Skin epidermis (tissue), 12 donors: ENCODE results near the gene SRPRA.
A peak's percentile ranks its signal among the peaks of the same experiment; 100 is the strongest.
"Not testable (repeated sequence)": the region's sequence is repeated elsewhere in the genome, so short reads cannot be mapped to it uniquely, and the experiment has no call there.

ENCODE experiments used
- H3K27ac ChIP-seq, 21 experiments: fragments of 200-600 bp; sonication (generic) in 11 of 21; one replicate each; pipeline ENCODE4 v1.5.0; 2020; ENCODE audit warnings: mild to moderate bottlenecking in 3 of 21, inconsistent platforms in 2 of 21, moderate library complexity in 2 of 21
- H3K4me3 ChIP-seq, 7 experiments: fragments of 200-600 bp; sonication (generic) in 2 of 7; one replicate each; pipeline ENCODE4 v1.5.0; 2020; ENCODE audit warnings: inconsistent platforms in 2 of 7, mild to moderate bottlenecking in 2 of 7, moderate library complexity in 1 of 7

SRPRA gene

GRCh38 chr11:126288237-126288636, 19.5 kb upstream of the SRPRA start:
- no peak overlapping the region for H3K27ac ChIP-seq
- no peak overlapping the region for H3K4me3 ChIP-seq

- Histone ChIP-seq H3K27ac (peak overlapping the region in 1 of 21 experiments; percentile 19), H3K4me3 (no peak overlapping the region)
Measured at GRCh38 chr11:126284829-126285228, 16.1 kb upstream of the SRPRA start.

GRCh38 chr11:126282736-126283591, 14.3 kb upstream of the SRPRA start, which contains the start of gene TIRAP:
Gene TIRAP (plus strand): TSS chr11:126283093. CDS start chr11:126290895, 7,802 bp downstream.
- Histone ChIP-seq H3K4me3 (peak within 1 kb of the TSS; percentile 48 to 87 (median 61)), H3K27ac (peak within 1 kb of the TSS; percentile 39 to 97 (median 92))

- Histone ChIP-seq H3K27ac (peak overlapping the region; percentile 39 to 97 (median 92)), H3K4me3 (peak overlapping the region; percentile 48 to 87 (median 61))
Measured at GRCh38 chr11:126282361-126282735, 13.7 kb upstream of the SRPRA start.

GRCh38 chr11:126281666-126282175, 13.0 kb upstream of the SRPRA start:
- H3K27ac ChIP-seq, result peak overlapping the region in 15 of 21 experiments; percentile 84 to 97 (median 92)
- peak overlapping the region in 1 of 7 experiments; percentile 48 for H3K4me3 ChIP-seq

- no peak overlapping the region for H3K27ac ChIP-seq
- H3K4me3 ChIP-seq, result no peak overlapping the region
Measured at GRCh38 chr11:126281245-126281644, 12.6 kb upstream of the SRPRA start.

- peak overlapping the region in 3 of 21 experiments; percentile 32 to 41 (median 39) for H3K27ac ChIP-seq
- no peak overlapping the region for H3K4me3 ChIP-seq
Measured at GRCh38 chr11:126280595-126280994, 11.9 kb upstream of the SRPRA start.

- H3K27ac ChIP-seq, result no peak overlapping the region
- H3K4me3 ChIP-seq, result no peak overlapping the region
Measured at GRCh38 chr11:126279191-126279590, 10.5 kb upstream of the SRPRA start.

- H3K27ac ChIP-seq, result no peak overlapping the region
- no peak overlapping the region for H3K4me3 ChIP-seq
Measured at GRCh38 chr11:126277780-126278179, 9.1 kb upstream of the SRPRA start.

GRCh38 chr11:126277322-126277721, 8.6 kb upstream of the SRPRA start:
- Histone ChIP-seq H3K27ac (no peak overlapping the region), H3K4me3 (no peak overlapping the region)

GRCh38 chr11:126268361-126268707, 361 bp downstream of the SRPRA start:
- peak overlapping the region; percentile 69 to 92 (median 86) for H3K4me3 ChIP-seq

GRCh38 chr11:126267650-126268049, 1.0 kb downstream of the SRPRA start:
- Histone ChIP-seq H3K27ac (peak overlapping the region in 19 of 21 experiments; percentile 86 to 98 (median 94)), H3K4me3 (peak overlapping the region; percentile 69 to 92 (median 86))

More at GRCh38 chr11:126268361-126268707, 361 bp downstream of the SRPRA start:
- H3K27ac ChIP-seq, result peak overlapping the region; percentile 77 to 98 (median 94)

GRCh38 chr11:126265811-126266210, 2.9 kb downstream of the SRPRA start:
- Histone ChIP-seq H3K4me3 (no peak overlapping the region), H3K27ac (no peak overlapping the region)

GRCh38 chr11:126263489-126263888, 5.2 kb downstream of the SRPRA start:
- no peak overlapping the region for H3K4me3 ChIP-seq
- H3K27ac ChIP-seq, result no peak overlapping the region

GRCh38 chr11:126262216-126262615, 6.5 kb downstream of the SRPRA start:
- Histone ChIP-seq H3K4me3 (no peak overlapping the region), H3K27ac (no peak overlapping the region)

GRCh38 chr11:126257764-126258163, 10.9 kb downstream of the SRPRA start:
- Histone ChIP-seq H3K27ac (no peak overlapping the region), H3K4me3 (no peak overlapping the region)

- Histone ChIP-seq H3K4me3 (no peak overlapping the region), H3K27ac (no peak overlapping the region)
Measured at GRCh38 chr11:126257144-126257543, 11.6 kb downstream of the SRPRA start.

GRCh38 chr11:126256216-126256615, 12.5 kb downstream of the SRPRA start:
- Histone ChIP-seq H3K27ac (no peak overlapping the region), H3K4me3 (no peak overlapping the region)

- H3K4me3 ChIP-seq, H3K27ac ChIP-seq: not testable (repeated sequence)
Measured at GRCh38 chr11:126255507-126255906, 13.2 kb downstream of the SRPRA start.

GRCh38 chr11:126254819-126255218, 13.9 kb downstream of the SRPRA start:
- H3K27ac ChIP-seq, result no peak overlapping the region
- H3K4me3 ChIP-seq, result no peak overlapping the region

- H3K4me3 ChIP-seq, result no peak overlapping the region
- no peak overlapping the region for H3K27ac ChIP-seq
Measured at GRCh38 chr11:126253265-126253664, 15.4 kb downstream of the SRPRA start.
